ENCODE measurements around the gene ADAMTS2. TPM values are rescaled to one million over a fixed set of nuclear protein-coding genes. Genes with fewer than 3 reads are reported as not detected.

The ADAMTS2 gene
- total and polyA plus RNA-seq, 8 donors = 1.8 to 41.5 (median 11.6) TPM

DNA sequence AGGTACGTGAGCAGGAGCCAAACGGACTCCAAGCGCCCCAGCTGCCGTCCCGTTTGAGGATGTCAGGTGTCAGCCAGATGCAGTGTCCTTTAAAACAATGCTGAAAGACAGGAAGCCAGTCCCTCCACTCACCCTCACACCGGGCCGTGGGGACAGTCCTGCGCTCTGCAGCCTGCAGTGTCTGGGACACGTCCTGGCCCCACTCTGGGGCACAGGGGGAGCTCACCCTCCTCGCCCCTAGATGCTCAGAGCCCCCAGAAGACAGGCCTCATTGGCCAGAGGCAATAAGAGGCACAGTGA, 205.4 kb downstream of the ADAMTS2 start:
- DNase-seq = no peak
- Histone ChIP-seq H3K4me3 (no peak overlapping the region), H3K9me3 (no peaks in the 10 kb centered on the region), H3K27ac (no peak overlapping the region), H3K27me3 (no peaks in the 10 kb centered on the region), H3K4me1 (no peaks in the 10 kb centered on the region), H3K36me3 (peaks cover 0 to 9% (median 4%) of the 10 kb centered on the region in 4 donors)
- WGBS, 5 donors = 61 to 68% (median 63%) methylated on average over 5 to 10 of the region's 10 CpGs
- TF ChIP-seq EP300 (IDR thresholded peaks at IDR 0.05) (no peak), POLR2AphosphoS5 (IDR thresholded peaks at IDR 0.05) (no peak), POLR2A (IDR thresholded peaks at IDR 0.05) (no peak)
- TF ChIP-seq, protein P1, sequence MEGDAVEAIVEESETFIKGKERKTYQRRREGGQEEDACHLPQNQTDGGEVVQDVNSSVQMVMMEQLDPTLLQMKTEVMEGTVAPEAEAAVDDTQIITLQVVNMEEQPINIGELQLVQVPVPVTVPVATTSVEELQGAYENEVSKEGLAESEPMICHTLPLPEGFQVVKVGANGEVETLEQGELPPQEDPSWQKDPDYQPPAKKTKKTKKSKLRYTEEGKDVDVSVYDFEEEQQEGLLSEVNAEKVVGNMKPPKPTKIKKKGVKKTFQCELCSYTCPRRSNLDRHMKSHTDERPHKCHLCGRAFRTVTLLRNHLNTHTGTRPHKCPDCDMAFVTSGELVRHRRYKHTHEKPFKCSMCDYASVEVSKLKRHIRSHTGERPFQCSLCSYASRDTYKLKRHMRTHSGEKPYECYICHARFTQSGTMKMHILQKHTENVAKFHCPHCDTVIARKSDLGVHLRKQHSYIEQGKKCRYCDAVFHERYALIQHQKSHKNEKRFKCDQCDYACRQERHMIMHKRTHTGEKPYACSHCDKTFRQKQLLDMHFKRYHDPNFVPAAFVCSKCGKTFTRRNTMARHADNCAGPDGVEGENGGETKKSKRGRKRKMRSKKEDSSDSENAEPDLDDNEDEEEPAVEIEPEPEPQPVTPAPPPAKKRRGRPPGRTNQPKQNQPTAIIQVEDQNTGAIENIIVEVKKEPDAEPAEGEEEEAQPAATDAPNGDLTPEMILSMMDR (IDR thresholded peaks at IDR 0.05) = no peak
- intact Hi-C loops (cut with DNase I; ENCODE audit: low total_unique reads) = no loop called here

DNA sequence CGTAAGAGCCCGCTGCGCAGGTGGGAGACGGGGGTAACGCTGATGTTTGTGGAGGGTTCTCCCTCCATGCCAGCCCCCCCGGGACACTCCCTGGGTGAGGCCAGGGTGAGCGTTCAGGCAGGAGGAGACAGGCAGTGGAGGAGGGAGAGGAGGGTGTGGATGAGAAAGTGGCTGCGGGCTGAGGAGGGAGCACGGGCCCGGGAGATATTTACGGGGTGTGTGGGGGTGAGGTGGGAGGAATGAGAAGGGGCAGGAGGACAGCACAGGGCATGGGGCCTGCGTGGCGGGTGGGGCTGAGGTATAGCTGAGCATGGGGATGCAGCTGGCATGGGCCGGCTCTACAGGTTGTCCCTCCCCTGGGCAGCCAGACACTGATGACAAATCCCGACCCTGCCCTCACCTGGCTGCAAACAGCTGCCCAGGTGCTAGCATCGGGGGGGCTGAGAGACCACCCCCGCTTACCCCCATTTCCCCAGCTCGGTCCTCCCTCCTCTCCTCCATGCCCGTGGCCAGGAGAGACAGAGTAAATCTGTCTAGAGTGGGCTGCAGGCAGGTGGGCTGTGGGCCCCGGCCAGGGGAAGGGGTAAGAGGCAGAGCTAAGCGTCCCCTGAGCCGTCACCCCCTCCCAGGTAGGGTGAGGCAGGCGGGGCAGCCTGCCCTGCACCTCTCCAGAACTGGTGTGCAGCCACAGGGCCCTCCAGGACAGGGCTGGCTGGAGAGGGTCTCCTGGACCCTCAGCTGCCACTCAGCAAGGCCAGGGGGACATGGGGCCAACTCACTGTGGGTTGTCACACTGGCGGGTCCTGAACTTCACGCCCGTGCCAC, 205.9 kb downstream of the ADAMTS2 start:
- H3K4me1 ChIP-seq = no peaks in the 10 kb centered on the region
- no peak for TF ChIP-seq POLR2A (IDR thresholded peaks at IDR 0.05)
- TF ChIP-seq, protein P1 (IDR thresholded peaks at IDR 0.05) = no peak
- TF ChIP-seq POLR2AphosphoS5 (IDR thresholded peaks at IDR 0.05) = no peak
- TF ChIP-seq EP300 (IDR thresholded peaks at IDR 0.05) = no peak
- no peak overlapping the region for H3K27ac ChIP-seq
- 69 to 77% (median 74%) methylated on average over 16 to 26 of the region's 26 CpGs for WGBS, 5 donors
- no peaks in the 10 kb centered on the region for H3K9me3 ChIP-seq
- H3K36me3 ChIP-seq = peaks cover 0 to 9% (median 4%) of the 10 kb centered on the region in 4 donors
- intact Hi-C loops (cut with DNase I; ENCODE audit: low total_unique reads) = no loop called here
- H3K4me3 ChIP-seq = no peak overlapping the region
- no peak for DNase-seq
- H3K27me3 ChIP-seq = no peaks in the 10 kb centered on the region

DNA sequence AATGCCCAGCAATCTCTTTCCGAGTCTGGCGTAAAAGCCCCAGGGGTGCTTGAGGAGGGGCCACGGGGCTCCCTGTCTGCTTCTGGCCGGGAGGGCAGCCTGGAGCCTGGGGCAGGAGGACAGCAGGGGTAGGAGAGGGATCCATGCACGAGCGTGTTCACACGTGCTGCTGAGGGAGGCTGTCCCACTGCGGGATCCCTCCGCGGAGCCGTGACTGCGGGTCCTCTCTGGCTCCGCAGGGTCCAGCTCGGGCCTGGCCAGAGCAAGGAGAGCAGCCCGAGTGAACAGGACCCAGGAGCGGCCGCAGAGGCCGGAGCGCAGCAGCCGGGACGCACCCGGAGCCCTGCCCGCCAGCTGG, 206.7 kb downstream of the ADAMTS2 start:
- 76 to 88% (median 81%) methylated on average over 20 to 23 of the region's 23 CpGs for WGBS, 5 donors
- Histone ChIP-seq H3K4me3 (no peak overlapping the region), H3K27me3 (no peaks in the 10 kb centered on the region), H3K27ac (no peak overlapping the region), H3K9me3 (no peaks in the 10 kb centered on the region), H3K4me1 (no peaks in the 10 kb centered on the region), H3K36me3 (peaks cover 0 to 9% (median 4%) of the 10 kb centered on the region in 4 donors)
- TF ChIP-seq POLR2A (IDR thresholded peaks at IDR 0.05) = no peak
- TF ChIP-seq EP300 (IDR thresholded peaks at IDR 0.05) = no peak
- no peak for TF ChIP-seq POLR2AphosphoS5 (IDR thresholded peaks at IDR 0.05)
- TF ChIP-seq, protein P1 (IDR thresholded peaks at IDR 0.05) = no peak
- intact Hi-C loops (cut with DNase I; ENCODE audit: low total_unique reads) = no loop called here
- no peak for DNase-seq

DNA sequence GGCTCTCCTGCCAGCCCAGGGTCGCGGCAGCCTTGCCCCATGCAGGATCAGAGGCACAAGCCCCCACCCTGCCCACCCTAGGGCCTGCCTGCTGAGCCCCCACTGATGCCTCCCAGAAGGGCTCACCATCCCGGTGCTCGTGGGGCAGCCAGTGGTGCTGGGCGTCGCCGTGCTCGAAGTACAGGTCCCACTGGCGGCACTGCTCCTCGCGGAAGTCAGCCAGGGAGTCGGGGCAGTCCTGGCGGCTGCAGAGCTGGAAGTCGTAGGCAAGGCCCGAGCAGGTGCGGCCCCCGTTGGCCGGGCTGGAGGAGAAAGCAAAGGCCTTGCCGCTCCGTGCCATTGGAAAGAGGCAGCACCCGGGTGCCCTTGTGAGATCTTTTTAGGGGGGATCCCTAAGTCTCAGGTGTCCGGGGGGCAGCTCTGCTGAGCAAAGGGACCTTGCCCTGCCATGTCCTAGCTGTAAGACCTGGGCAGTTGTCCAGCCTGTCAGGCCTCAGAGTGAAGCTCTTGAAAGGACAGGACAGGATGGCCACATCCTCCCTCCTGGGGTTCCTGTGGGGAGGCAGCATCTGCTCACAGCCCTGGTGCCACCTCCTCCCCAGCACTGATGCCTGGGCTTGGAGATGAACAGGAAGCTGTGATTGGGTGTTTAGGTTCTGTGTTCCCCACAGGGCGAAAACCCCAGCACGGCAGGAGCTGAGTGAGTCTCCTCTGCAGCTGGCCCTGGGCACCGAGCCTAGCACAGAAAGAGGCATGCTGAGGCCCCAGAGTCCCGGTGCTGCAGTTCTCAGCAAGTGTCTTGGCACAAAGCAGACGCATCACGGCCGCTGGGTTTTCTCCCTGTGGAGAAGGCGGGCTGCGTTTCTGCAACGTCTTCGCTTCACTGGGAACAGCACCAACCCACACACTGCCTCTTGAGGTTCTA, 207.4 kb downstream of the ADAMTS2 start:
- no peak overlapping the region for H3K4me3 ChIP-seq
- no peak overlapping the region for H3K27ac ChIP-seq
- no peaks in the 10 kb centered on the region for H3K4me1 ChIP-seq
- DNase-seq = no peak
- peaks cover 0 to 10% (median 4%) of the 10 kb centered on the region in 4 donors for H3K36me3 ChIP-seq
- intact Hi-C loops (cut with DNase I; ENCODE audit: low total_unique reads) = no loop called here
- 81 to 90% (median 83%) methylated on average over 17 to 33 of the region's 33 CpGs for WGBS, 5 donors
- TF ChIP-seq, protein P1 (IDR thresholded peaks at IDR 0.05) = no peak
- TF ChIP-seq POLR2AphosphoS5 (IDR thresholded peaks at IDR 0.05) (no peak), EP300 (IDR thresholded peaks at IDR 0.05) (no peak), POLR2A (IDR thresholded peaks at IDR 0.05) (no peak)
- no peaks in the 10 kb centered on the region for H3K9me3 ChIP-seq
- no peaks in the 10 kb centered on the region for H3K27me3 ChIP-seq
